HL-60/S4 treated with phorbol 12-myristate 13-acetate at 8.2 ng/mL for 4 days and 3 days (cell line): ENCODE measurements around the gene NOX5.

Experiments used
- in situ Hi-C: fragments of 300-500 bp; cut with MboI; formaldehyde crosslinking; loops from 2 replicates; pipeline ENCODE4 v1.15.0; 2022; ENCODE audit warnings: low sequenced_read_pairs

NOX5 gene

DNA sequence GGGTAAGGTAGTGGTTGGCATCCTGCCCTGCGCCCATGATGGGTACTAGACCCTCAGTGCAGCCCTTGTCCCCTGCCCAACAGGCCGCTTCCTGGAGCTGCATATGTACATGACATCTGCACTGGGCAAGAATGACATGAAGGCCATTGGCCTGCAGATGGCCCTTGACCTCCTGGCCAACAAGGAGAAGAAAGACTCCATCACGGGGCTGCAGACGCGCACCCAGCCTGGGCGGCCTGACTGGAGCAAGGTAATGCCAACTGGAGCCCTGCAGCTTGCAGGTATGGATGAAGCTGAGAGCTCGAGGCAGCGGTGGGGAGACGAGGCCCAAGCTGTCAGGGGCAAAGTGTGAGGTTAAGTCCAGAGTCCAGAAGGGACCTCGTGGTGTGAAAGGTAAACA lies 40.8 kb downstream of the NOX5 start:
- in situ Hi-C loops: no loop called here

DNA sequence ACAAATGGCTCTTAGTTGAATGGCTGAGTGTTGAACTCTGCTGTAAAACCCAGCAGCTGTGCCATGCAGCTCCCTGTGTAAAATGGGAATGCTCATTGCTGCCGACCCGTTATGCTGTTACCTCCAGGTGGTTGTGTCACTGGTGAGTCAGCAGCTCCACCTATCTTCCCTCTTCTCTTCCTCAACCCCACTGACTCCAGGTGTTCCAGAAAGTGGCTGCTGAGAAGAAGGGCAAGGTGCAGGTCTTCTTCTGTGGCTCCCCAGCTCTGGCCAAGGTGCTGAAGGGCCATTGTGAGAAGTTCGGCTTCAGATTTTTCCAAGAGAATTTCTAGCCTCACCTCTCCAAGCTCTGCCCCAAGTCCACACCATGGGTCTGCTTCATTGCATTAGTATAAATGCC lies 41.9 kb downstream of the NOX5 start:
- in situ Hi-C loops: no loop called here

DNA sequence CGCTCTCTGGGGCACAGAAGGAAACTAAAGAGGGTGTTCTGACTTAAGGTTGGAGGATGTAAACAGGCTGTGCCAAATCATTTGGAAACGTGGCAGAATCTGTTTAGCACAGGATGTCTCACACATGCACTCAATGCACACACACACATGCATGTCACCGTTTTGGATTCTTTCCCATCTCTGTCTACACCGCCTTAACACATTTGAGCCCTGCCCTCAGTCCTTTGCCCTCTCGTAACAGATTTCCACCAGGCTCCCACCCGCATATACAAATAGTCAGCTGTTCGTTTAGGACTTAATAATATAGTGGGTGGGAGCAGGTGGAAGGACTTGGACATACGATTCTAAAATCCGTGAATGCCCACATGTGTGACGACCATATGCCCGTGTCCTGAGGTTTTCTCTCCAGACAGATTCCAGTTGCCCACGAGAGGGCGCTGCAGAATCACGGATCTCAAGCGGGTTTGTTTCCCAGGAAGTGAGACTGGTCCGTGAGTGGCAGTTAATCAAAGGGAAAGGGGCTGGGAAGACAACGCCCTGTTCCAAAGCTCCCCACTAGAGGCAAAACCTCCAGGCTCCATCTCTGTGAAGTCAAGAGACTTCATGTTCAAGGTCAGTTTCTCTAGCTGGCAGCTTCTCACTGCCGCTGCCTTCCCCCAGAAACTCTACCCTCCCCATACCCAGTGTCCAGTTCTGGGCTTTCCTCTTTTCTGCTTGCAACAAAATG lies 44.5 kb downstream of the NOX5 start:
- in situ Hi-C loops: no loop called here

- in situ Hi-C loops: no loop called here
These were observed 45.1 kb downstream of the NOX5 start for GRCh38 chr15:69059557-69059943.

- in situ Hi-C loops: no loop called here
These were observed 45.6 kb downstream of the NOX5 start for GRCh38 chr15:69060041-69060481.

GRCh38 chr15:69060744-69061143 lies 46.2 kb downstream of the NOX5 start:
- in situ Hi-C loops: no loop called here

DNA sequence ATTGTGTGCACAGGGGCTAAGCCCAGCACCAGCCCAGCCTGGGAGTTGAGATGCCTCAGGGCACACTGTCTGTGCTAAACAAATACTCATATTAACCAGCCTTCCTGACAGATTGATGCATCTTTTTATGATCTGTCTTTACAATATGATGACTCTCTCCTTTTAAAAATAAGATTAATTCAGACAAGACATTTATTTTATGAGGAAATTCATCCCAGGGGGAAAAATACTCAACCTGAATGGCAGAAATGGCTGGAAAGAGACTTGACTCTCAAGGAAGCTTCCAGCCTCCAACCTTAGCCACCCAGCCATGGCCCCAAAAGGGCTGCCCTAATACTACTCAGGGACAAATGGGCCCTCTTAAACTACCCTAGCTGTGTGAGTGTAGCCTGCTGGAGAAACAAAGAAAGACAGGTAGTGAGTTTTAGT lies 46.9 kb downstream of the NOX5 start:
- in situ Hi-C loops: no loop called here

- in situ Hi-C loops: loop anchor here (5.0 kb wide), 1 partner anchor 338 kb away; no protein-coding TSS in a partner anchor
These were observed 50.2 kb downstream of the NOX5 start for GRCh38 chr15:69064649-69065048.

DNA sequence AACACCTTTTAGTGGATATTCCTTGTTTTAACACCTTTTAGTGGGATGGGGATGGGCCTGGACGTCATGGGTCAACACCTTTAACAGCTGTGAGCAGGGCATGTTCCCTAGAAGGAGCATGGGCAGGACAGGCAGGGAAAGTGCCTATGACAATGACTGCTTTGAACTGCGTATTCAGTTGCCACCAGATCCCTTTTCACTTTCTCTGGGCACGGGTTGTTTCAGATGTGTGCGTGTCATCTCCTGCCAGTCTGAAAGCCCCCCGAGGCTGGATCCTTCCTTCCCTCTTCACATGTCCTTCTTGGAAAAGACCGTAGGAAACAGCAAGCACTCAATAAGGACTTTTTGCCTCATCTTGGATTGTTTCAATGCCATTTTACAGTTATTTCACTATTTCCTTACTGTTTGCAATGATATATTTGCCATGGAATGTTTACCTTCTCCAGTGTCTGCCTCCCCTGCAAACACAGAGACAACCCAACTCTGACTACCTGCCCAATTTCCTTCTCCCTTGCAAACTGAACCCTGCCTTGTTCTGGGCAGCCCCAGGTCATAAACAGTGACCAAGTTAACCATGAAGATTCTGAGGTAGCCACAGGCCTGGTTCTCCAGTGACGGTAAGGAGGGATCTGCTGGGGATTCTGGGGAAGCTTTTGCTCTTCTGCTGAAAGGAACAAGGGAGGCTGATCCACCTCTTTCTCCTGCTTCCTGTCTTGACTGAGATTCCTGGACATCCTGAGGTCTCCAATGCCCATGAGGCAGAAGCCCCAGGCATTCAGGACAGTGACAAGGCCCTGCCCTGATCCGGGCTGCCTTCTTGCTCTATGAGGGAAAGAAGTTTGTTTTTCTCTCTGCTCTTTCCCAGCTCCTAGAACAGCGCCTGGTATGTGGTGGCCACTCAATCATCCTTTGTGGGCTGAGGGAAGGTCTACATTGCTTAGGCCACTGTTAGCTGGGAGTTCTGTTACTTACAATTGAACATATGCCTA lies 51.8 kb downstream of the NOX5 start:
- in situ Hi-C loops: loop anchor here (5.0 kb wide), 1 partner anchor 336 kb away; no protein-coding TSS in a partner anchor

DNA sequence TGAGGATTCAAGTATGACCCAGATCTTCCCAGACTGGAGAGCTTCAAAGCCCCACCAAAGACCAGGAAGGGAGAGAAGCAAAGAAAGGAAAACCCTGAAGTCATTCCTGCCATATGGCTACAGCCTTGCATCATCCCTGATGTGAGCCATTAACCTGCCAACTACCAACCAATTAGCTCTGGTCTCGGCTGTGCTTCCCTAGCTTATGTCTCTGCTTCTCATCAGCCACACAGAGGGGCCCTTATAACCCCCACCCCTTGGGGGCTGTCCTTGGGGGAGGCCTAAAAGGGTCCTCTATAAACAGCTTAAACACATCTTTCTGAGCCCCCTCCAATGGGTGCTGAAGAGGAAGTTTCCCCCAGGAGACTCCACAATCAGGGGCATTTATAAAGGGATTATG lies 52.8 kb downstream of the NOX5 start:
- in situ Hi-C loops: loop anchor here (5.0 kb wide), 1 partner anchor 335 kb away; no protein-coding TSS in a partner anchor

DNA sequence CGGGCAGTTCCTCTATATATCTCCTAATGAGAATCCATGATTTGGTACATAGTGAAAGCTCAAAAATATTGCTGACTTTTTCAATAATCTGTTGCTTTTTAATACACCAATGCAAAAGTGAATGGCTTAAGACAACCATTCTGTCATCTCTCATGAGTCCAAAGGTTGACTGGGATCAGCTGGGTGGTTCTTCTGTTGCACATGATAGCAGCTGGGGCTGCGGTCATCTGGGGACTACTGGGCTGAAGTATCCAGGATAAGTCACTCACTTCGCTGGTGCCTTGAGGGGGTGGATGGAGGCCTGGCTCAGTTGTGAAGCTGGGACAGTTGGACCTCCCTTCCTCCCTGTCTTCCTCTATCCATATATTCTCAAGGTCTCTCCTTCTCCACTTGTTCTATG lies 53.7 kb downstream of the NOX5 start:
- in situ Hi-C loops: loop anchor here (5.0 kb wide), 1 partner anchor 334 kb away; no protein-coding TSS in a partner anchor

DNA sequence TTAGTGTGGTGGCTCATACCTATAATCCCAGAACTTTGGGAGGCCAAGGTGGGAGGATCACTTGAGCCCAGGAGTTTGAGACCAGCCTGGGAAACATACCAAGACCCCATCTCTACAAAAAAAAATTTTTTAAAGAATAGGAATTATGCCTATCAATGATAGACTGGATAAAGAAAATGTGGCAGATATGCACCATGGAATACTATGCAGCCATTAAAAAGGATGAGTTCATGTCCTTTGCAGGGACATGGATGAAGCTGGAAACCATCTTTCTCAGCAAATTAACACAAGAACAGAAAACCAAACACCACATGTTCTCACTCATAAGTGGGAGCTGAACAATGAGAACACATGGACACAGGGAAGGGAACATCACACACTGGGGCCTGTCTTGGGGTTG lies 54.8 kb downstream of the NOX5 start:
- in situ Hi-C loops: loop anchor here (5.0 kb wide), 1 partner anchor 333 kb away; no protein-coding TSS in a partner anchor

DNA sequence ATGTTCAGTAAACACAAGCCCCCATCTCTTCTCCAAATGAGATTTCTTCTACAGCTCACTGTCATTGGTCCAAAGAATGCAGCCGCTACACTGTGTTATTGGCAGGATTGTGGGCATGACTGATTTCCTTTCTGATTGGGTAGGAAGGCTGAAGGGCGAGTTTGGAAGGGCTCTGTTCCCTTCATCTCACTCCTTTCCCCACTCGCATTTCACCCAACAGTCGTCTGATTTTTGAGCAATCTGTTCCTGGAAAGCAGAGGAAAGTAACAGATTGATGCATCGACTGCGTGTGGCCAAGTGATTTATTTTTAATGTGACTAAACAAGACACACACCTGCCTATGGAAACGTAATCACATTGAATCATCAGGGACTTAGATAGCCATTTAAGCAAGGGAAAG lies 55.5 kb downstream of the NOX5 start:
- in situ Hi-C loops: loop anchor here (5.0 kb wide), 1 partner anchor 332 kb away; no protein-coding TSS in a partner anchor

- in situ Hi-C loops: no loop called here
These were observed 55.9 kb downstream of the NOX5 start for GRCh38 chr15:69070396-69070795.

DNA sequence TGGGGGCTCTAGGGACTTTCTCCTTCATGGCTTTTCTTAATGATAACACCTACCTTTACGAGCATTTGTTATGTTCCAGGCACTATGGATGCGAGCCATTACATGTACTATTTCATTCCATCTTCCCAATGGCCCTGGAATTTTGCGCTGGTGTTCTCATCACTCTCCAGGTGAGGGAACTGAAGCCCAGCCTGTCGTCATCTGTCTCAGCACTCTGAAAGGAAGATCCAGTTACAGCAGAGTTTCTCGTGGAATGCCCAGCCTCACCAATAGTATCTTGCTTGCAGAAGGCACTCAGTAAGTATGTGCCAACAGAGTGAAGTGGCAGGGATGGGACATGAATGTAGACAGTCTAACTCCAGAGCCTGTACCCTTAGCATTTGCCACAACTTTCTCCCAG lies 56.8 kb downstream of the NOX5 start:
- in situ Hi-C loops: no loop called here

- in situ Hi-C loops: no loop called here
These were observed 58.4 kb downstream of the NOX5 start for GRCh38 chr15:69072906-69073305.

GRCh38 chr15:69074001-69074842 lies 59.7 kb downstream of the NOX5 start:
- in situ Hi-C loops: no loop called here

- in situ Hi-C loops: no loop called here
These were observed 60.3 kb downstream of the NOX5 start for GRCh38 chr15:69074843-69075224.

DNA sequence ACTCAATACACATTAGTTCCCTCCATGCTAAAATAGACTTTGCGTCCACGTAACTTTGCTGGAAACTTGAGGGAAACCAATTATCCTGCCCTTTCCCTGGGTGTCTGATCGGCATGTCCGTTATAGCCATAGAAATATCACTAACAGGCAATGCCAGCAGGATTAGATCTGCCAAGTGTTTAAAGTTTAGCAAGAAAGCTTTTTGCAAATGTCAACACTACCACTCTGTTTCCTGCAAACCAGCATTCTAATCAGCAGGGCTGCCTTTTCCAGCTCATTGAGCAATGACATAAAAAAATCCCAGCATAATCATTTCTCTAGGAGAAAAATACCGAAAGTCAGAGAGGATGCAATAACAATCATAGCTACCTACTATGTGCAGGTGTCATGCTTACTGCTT lies 60.9 kb downstream of the NOX5 start:
- in situ Hi-C loops: no loop called here

GRCh38 chr15:69076756-69077155 lies 62.3 kb downstream of the NOX5 start:
- in situ Hi-C loops: no loop called here

GRCh38 chr15:69078638-69079037 lies 64.1 kb downstream of the NOX5 start:
- in situ Hi-C loops: no loop called here
